HG03460 (cell line): Measurements from ENCODE around the gene ZSCAN10.
A peak's percentile ranks its signal among the peaks of the same experiment; 100 is the strongest.
"Not testable (repeated sequence)": the region's sequence is repeated elsewhere in the genome, so short reads cannot be mapped to it uniquely, and the experiment has no call there.

Experiments
- ATAC-seq: cut with Tn5 transposase; IDR thresholded peaks from one replicate; pipeline ENCODE4 v1.9.1; 2021; ENCODE audit not compliant: unreplicated experiment

Gene ZSCAN10

DNA sequence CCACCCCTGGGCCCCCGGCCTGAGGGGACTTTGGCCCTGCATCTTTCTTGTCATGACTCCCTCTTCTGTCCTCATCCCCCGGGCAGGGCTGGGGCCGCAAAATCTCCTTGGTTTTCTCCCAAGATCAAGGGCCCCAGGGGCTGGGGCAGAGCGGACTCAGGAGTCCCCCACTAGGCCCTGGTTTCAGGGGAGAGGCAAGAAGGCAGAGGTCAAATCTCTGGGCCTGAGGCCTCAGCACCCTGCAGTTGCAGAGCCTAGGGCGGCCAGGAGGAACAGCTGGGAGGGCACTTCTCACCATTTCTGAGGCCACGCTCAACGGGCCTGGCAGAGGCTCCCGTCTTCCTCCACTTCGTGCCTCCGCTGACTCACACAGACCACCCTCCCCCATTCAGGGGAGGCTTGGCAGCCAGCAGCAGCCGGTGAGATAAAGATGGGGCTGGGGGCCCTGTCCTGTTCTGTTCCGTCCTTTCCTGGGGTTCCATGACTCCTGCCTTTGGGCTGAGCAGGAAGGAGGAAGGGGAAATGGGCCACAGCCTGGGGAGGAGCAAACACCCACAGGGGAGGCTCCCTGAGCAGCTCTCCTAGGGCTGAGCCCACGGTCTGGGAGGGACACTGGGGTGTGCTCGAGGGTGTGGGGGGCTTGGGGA is 12.4 kb downstream of the ZSCAN10 start:
- no peak for ATAC-seq

DNA sequence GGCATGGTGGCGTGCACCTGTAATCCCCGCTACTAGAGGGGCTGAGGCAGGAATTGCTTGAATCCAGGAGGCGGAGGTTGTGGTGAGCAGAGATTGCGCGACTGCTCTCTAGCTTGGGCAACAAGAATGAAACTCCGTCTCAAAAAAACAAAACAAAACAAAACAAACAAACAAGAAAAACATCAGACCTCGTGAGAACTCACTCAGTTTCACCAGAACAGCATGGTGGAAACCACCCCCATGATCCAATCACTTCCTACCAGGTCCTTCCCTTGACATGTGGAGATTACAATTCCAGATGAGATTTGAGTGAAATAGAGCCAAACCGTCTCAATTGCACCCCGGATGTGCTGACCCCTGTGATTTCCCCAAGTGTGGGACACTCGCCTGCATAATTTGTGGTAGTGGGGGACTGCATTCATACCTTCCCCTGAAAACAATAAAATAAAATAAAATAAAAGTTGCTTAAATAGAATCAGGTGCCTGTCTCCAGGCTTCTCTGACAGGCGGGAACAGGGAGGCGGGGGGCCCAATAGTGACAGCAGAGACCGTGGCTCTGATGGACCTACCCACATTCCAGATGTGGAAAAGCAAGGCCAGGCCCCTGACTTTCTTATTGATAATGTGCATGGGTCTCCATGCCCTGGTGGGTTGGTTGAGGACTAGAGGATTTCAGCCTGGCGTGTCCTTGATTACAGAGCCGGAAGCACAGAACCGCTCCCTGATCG is 13.1 kb downstream of the ZSCAN10 start:
- no peak for ATAC-seq

- ATAC-seq, result no peak
Observed at GRCh38 chr16:3084969-3085670, 14.0 kb downstream of the ZSCAN10 start.

- no peak for ATAC-seq
Observed at GRCh38 chr16:3084491-3084890, 14.6 kb downstream of the ZSCAN10 start.

DNA sequence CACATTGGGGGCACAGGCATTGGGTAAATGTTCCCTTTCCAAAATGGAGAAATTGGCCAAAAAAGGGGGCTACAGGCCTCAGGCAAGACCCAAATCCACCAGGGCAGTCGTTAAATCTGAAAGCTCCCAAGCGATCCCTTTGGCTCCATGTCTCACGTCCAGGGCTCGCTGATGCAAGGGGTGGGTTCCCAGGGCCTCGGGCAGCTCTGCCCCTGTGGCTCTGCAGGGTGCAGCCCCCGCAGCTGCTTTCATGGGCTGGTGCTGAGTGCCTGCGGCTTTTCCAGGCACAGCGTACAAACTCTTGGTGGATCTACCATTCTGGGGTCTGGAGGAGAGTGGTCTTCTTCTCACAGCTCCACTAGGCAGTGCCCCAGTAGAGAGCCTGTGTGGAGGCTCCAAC is 15.7 kb downstream of the ZSCAN10 start:
- not testable (repeated sequence) for ATAC-seq

- not testable (repeated sequence) for ATAC-seq
Observed at GRCh38 chr16:3081957-3082356, 17.1 kb downstream of the ZSCAN10 start.

- ATAC-seq, result no peak
Observed at GRCh38 chr16:3080024-3080423, 19.1 kb downstream of the ZSCAN10 start.

DNA sequence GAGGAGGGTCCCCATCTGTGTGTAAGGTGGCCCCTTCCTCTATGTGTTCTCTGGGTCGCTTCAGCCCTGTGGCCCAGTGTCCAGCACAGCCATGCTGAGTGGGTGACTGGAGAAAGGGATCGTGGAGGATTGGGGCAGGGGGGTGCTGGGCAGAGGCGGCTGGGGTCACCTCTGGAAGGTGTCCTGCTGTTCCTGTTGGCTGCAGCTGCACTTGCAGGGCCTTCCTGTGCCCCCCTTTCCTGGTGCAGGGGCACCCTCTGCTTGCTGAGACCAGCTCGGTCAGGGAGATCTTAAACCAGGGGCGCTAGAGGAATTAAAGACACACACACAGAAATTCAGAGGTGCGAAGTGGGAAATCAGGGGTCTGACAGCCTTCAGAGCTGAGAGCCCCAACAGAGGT is 22.5 kb downstream of the ZSCAN10 start:
- no peak for ATAC-seq

- not testable (repeated sequence) for ATAC-seq
Observed at GRCh38 chr16:3075946-3076345, 23.1 kb downstream of the ZSCAN10 start.

DNA sequence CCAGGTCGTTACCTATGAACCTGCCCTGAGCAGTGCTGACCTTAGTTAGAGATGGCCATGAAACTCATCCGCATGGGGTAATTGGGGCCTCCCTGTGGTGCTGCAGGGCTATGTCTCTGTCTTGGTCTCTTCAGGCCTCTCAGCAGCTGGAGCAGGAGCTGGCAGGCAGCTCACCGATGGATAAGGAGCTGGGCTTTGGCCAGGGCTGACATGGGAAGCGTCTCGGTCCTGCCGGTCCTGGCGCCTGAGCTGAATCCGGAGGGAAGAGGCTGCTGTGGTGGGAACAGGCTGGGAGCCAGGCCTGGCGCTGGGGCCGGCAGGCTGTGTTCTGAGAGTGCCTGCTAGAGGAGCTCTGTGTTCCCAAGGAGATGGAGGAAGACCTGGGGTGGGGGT is 23.6 kb downstream of the ZSCAN10 start:
- no peak for ATAC-seq

DNA sequence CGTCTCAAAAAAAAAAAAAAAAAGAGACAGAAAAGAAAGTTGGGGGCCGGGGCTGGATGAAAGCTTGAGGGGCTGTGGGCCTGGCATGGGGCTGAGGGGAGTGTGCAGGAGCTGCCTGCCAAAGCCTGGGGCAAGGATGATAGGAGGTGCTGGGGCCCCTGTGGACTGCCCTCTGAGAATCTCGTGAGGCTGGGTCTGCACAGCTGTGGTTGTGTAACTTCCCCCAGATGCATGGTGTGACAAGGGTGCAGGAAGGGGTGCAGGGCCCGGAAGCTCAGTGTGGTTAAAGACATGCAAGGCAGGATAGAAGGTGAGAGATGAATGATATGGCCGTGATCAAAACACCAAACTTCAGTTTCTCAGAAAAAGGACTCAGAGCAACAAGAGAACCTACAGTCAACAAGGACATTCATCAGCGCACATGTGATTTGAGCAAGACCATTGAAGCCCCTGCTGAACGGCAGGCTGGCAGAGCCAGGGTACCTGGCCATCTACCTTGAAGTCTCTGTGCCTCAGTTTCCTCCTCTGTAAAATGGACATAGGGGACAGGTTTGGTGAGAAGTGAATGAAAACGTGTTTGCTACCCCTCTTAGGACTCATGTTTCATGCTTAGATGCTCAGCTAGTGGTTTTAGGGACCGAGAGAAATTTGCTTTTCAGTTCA is 24.1 kb downstream of the ZSCAN10 start:
- ATAC-seq, result peak; percentile 73

DNA sequence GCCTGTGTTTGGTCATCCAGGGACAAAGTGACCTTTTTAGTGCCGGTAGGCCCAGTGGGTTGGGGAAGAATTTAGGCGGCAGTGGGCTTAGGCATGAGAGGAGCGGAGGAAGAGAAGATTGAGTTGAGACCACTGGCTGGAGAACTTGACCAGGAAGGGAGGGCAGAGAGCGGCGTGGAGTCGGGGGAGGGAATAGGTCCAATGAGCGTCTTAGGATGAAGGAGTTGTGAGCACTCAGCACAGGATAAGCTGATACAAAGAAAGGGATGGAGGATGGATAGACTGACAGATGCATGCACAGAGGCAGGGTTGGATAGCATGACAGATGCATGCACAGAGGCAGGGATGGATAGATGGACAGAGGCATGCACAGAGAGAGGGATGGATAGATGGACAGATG is 25.6 kb downstream of the ZSCAN10 start:
- ATAC-seq, result no peak

- not testable (repeated sequence) for ATAC-seq
Observed at GRCh38 chr16:3072576-3073263, 26.4 kb downstream of the ZSCAN10 start.

GRCh38 chr16:3072148-3072547 is 26.9 kb downstream of the ZSCAN10 start:
- not testable (repeated sequence) for ATAC-seq

DNA sequence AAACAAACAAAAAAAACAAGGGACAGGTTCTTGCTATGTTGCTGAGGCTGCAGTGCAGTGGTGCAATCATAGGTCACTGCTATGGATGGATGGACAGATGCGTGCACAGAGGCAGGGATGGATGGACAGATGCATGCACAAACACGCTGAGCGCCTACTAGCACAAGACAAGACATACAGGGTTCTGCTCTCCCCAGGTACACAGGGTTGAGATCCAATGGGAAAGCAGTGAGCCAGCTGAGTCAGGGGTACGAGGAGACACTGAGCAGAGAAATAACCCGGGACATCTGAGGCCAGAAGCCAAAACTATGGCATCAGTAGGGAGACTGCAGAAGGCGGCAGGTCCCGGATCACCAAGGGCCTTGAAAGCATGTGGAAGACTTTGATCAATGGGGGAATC is 27.4 kb downstream of the ZSCAN10 start:
- ATAC-seq, result no peak

DNA sequence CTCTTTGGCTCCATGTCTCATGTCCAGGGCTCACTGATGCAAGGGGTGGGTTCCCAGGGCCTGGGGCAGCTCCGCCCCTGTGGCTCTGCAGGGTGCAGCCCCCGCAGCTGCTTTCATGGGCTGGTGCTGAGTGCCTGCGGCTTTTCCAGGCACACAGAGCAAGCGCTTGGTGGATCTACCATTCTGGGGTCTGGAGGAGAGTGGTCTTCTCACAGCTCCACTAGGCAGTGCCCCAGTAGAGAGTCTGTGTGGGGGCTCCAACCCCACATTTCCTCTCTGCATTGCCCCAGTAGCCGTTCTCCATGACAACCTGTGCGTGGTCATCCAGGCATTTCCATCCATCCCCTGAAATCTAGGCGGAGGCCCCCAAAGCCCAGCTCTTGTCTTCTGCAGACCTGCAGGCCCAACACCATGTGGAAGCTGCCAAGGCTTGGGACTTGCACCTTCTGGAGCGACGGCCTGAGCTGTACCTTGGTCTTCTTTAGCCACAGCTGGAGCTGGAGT is 28.4 kb downstream of the ZSCAN10 start:
- no peak for ATAC-seq

DNA sequence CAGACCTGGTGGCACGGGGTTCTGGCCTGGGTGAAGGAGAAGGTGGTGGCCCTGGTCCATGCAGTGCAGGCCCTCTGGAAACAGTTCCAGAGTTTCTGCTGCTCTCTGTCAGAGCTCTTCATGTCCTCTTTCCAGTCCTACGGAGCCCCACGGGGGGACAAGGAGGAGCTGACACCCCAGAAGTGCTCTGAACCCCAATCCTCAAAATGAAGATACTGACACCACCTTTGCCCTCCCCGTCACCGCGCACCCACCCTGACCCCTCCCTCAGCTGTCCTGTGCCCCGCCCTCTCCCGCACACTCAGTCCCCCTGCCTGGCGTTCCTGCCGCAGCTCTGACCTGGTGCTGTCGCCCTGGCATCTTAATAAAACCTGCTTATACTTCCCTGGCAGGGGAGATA is 29.9 kb downstream of the ZSCAN10 start:
- ATAC-seq, result not testable (repeated sequence)

- no peak for ATAC-seq
Observed at GRCh38 chr16:3068487-3068886, 30.6 kb downstream of the ZSCAN10 start.

DNA sequence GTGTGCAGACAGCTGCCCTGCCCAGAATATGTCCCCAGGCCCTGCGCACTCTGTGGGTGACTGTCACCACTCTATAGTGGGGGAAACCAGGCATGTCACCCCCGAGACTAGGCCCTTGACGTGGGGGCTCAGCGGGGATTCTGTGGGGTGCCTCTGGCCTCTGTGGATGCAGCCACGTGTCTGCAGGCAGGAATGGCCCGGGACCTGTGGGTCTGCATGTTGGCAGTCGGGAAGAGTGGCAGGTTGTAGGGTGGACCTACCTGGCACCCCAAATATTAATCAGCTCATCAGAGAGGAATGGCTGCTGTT is 32.7 kb downstream of the ZSCAN10 start:
- no peak for ATAC-seq

DNA sequence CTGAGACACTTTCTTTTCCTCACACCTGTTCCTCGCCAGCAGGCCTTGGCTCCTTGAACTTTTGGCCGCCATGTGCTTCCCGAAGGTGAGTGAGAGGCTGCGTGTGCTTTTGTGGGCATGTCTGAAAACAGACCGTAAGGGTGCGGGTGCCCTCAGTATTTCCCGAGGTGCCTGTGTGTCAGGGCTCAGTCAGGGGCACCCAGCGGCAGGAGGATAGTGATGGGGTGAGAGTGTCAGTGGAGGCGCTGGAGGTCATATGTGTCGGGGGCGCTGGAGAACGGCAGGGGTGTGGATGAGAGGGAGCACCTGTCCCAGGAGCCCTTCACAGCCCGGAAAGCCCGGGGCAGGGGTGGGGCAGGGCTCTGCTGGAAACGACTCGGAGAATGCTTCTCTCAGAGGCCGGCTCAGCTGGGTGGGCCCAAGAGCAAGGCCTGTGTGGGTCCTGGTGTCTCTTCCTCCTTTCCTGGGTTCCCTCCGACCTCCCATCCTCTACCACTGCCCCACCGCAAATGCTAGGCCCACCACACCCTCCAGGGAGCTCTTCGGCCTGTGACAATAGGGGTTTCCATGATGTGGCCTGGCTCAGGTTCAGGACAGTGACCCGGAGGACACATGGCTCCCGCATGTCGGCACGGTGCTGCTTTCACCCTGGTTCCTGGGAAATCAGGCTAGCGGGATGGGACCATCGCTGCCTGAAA is 33.2 kb downstream of the ZSCAN10 start:
- ATAC-seq, result no peak
